Measurements from ENCODE around the gene PPIB. TPM values are rescaled to one million over a fixed set of nuclear protein-coding genes. Genes with fewer than 3 reads are reported as not detected.

The PPIB gene
- total and polyA plus RNA-seq, 4 experiments from 2014 or later = 247 to 730 (median 443) TPM

DNA sequence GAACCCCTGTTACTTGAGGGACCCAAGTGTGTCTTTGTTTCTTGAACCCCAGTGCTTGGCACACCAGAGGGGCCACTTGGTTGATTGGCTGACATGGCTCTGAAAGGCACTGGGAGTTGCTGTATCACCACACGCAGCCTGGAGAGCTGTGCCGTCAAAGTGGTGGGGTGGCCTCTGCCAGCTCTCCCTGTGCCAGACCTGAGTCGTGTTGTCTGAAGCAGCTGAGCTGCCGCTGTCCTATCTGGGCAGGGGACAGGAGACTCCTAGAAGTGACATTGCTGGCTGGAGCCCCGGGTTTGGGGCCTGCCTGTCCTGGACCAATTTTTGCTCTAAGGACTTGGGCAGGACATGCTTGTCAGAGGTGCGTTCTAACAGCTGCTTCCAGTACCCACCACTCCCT is 16.8 kb downstream of the PPIB start:
- POLR2A ChIA-PET (ENCODE audit: partially characterized antibody) = interaction anchor here (1.3 to 1.6 kb wide), 2 partner anchors 12 to 16 kb away, joined by 5 to 6 read pairs; partner anchors contain the start of gene PPIB
- Mint-ChIP-seq H3K27me3 (peaks cover 1 to 2% of the 10 kb centered on the region in 2 donors), H3K36me3 (peaks cover 19 to 35% of the 10 kb centered on the region in 2 donors), H3K4me1 (peaks cover 10 to 15% (median 11%) of the 10 kb centered on the region in 4 donors), H3K4me3 (no peak overlapping the region), H3K9me3 (no peaks in the 10 kb centered on the region), H3K27ac (no peak overlapping the region)
- intact Hi-C loops (cut with micrococcal nuclease) = no loop called here
- CTCF ChIA-PET (ENCODE audit: partially characterized antibody) = interaction anchor here (3.6 kb wide), 1 partner anchor 8 kb away, joined by 28 read pairs; no protein-coding TSS in a partner anchor
- Histone ChIP-seq H3K4me3 (ENCODE audit: low read length in 2 of 2) (no peak overlapping the region), H3K27me3 (ENCODE audit: insufficient read depth, low read length) (no peaks in the 10 kb centered on the region), H3K4me1 (ENCODE audit: insufficient read depth, low read length) (peaks cover 9% of the 10 kb centered on the region), H3K9me3 (ENCODE audit: control insufficient read depth in 1 of 2, low read length in 2 of 2) (no peaks in the 10 kb centered on the region), H3K36me3 (ENCODE audit: insufficient read depth, low read length) (peaks cover 10% of the 10 kb centered on the region), H3K27ac (ENCODE audit: low read depth, low read length) (no peak overlapping the region)
- no peak for DNase-seq

DNA sequence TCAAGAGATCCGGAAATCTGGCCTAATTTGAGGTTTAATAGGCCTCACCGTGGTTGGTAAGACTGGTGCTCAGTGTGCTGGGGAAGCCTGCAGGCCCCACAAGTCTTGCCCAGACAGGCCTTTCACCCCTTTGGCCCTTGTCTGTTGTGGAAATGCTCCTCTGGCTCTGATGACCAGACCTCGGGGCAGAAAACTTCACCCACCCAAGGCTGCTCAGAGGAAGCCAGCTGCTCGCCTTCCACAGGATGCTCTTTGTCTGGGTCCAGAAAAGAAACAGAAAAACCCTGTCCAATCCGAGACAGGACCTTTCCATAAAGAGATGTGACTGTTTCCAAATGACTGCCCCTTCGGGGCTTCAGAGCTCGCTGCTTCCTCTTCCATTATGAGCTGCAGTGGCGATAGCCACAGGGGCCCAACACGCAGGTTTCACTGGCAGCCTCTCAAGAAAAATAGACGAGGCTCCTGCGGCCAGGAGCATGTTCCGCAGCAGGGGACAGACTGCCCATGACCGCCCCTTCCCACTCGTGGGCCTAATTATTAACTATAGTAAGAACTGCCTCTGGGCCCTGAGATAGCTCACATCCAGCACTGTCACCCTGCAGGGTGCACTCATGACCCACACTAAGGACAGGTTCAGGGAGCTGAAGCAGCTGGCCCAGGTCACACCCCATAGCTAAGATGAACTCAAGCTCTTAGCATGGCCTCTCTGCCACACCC is 18.1 kb downstream of the PPIB start:
- Mint-ChIP-seq H3K4me3 (no peak overlapping the region), H3K9me3 (no peaks in the 10 kb centered on the region), H3K36me3 (peaks cover 24 to 42% of the 10 kb centered on the region in 2 donors), H3K4me1 (peaks cover 5 to 7% (median 6%) of the 10 kb centered on the region in 4 donors), H3K27me3 (no peaks in the 10 kb centered on the region), H3K27ac (peak overlapping the region in 2 of 7 donors; percentile 48 to 68)
- H3K27ac ChIP-seq (ENCODE audit: low read depth, low read length) = no peak overlapping the region
- POLR2A ChIA-PET (ENCODE audit: partially characterized antibody) = interaction anchor here (1.3 to 1.6 kb wide), 2 partner anchors 11 to 18 kb away, joined by 5 to 6 read pairs; partner anchors contain the start of gene PPIB
- no peak for DNase-seq
- intact Hi-C loops (cut with micrococcal nuclease) = no loop called here
- H3K27me3 ChIP-seq (ENCODE audit: insufficient read depth, low read length) = no peaks in the 10 kb centered on the region
- CTCF ChIA-PET (ENCODE audit: partially characterized antibody) = interaction anchor here (1.7 to 3.6 kb wide), 2 partner anchors 9 to 19 kb away, joined by 4 to 28 read pairs; no protein-coding TSS in a partner anchor
- no peak overlapping the region for H3K4me3 ChIP-seq (ENCODE audit: low read length in 2 of 2)
- peaks cover 11% of the 10 kb centered on the region for H3K36me3 ChIP-seq (ENCODE audit: insufficient read depth, low read length)
- peaks cover 4% of the 10 kb centered on the region for H3K4me1 ChIP-seq (ENCODE audit: insufficient read depth, low read length)
- no peaks in the 10 kb centered on the region for H3K9me3 ChIP-seq (ENCODE audit: control insufficient read depth in 1 of 2, low read length in 2 of 2)

DNA sequence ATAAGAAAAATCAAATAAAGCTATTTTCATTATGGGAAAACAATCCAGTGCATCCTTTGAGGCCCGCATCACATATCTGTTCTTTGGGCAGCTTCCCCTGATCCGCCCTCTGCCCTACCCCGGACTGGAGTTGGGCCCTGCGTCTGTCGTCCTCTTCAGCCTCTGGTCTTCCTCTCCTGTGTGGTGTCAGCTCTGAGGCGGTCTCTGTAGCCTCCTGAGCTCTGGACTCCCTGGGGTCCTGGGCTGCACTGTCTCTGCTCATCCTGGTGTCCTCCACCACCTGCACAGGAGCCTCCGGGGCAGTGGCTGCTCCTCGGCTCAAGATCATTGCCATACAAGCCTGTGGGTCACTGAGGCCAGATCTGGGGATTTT is 18.6 kb downstream of the PPIB start:
- H3K4me3 Mint-ChIP-seq = no peak overlapping the region
- H3K4me1 Mint-ChIP-seq = peaks cover under 1 to 4% (median 1%) of the 10 kb centered on the region in 4 donors
- H3K27me3 Mint-ChIP-seq = no peaks in the 10 kb centered on the region
- no peak overlapping the region for H3K4me3 ChIP-seq (ENCODE audit: low read length in 2 of 2)
- H3K27ac Mint-ChIP-seq = peak overlapping the region in 2 of 7 donors; percentile 48 to 68
- no peak for DNase-seq
- ChIA-PET POLR2A (ENCODE audit: partially characterized antibody) (interaction anchor here (0.8 kb wide), 1 partner anchor 9 kb away, joined by 3 read pairs; no protein-coding TSS in a partner anchor), CTCF (ENCODE audit: partially characterized antibody) (interaction anchor here (1.7 to 3.6 kb wide), 2 partner anchors 10 to 19 kb away, joined by 4 to 28 read pairs; no protein-coding TSS in a partner anchor)
- H3K36me3 ChIP-seq (ENCODE audit: insufficient read depth, low read length) = peaks cover 11% of the 10 kb centered on the region
- no peaks in the 10 kb centered on the region for H3K9me3 ChIP-seq (ENCODE audit: control insufficient read depth in 1 of 2, low read length in 2 of 2)
- intact Hi-C loops (cut with micrococcal nuclease) = no loop called here
- H3K36me3 Mint-ChIP-seq = peaks cover 24 to 42% of the 10 kb centered on the region in 2 donors
- no peaks in the 10 kb centered on the region for H3K27me3 ChIP-seq (ENCODE audit: insufficient read depth, low read length)
- no peak overlapping the region for H3K27ac ChIP-seq (ENCODE audit: low read depth, low read length)
- no peaks in the 10 kb centered on the region for H3K9me3 Mint-ChIP-seq
- no peaks in the 10 kb centered on the region for H3K4me1 ChIP-seq (ENCODE audit: insufficient read depth, low read length)

DNA sequence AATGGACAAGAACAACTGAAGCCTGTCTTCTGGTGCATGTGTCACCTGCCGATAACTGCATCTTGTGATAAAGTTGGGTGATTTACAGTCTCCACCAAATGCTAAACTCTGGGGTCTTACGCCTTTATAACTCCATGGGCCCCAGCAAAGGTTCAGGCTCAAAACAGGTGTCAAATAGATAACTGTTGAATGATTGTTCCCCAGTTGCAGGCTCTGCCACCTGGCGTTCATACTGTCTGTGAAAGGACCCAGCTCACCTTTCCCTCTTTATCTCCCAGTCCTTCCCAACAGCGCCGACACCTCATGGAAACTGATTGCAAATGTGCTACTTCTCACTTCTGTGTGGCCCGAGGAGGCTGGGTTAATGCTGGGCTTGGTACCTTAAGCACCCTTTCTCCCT is 19.5 kb downstream of the PPIB start:
- H3K9me3 ChIP-seq (ENCODE audit: control insufficient read depth in 1 of 2, low read length in 2 of 2) = no peaks in the 10 kb centered on the region
- Mint-ChIP-seq H3K4me1 (no peaks in the 10 kb centered on the region), H3K27me3 (no peaks in the 10 kb centered on the region), H3K4me3 (no peak overlapping the region), H3K36me3 (peaks cover 26 to 49% of the 10 kb centered on the region in 2 donors), H3K9me3 (no peaks in the 10 kb centered on the region), H3K27ac (peak overlapping the region in 1 of 7 donors; percentile 48)
- H3K27ac ChIP-seq (ENCODE audit: low read depth, low read length) = no peak overlapping the region
- CTCF ChIA-PET (ENCODE audit: partially characterized antibody) = interaction anchor here (3.6 kb wide), 1 partner anchor 11 kb away, joined by 28 read pairs; no protein-coding TSS in a partner anchor
- intact Hi-C loops (cut with micrococcal nuclease) = no loop called here
- H3K36me3 ChIP-seq (ENCODE audit: insufficient read depth, low read length) = peaks cover 18% of the 10 kb centered on the region
- no peak overlapping the region for H3K4me3 ChIP-seq (ENCODE audit: low read length in 2 of 2)
- H3K27me3 ChIP-seq (ENCODE audit: insufficient read depth, low read length) = no peaks in the 10 kb centered on the region
- no peak for DNase-seq
- POLR2A ChIA-PET (ENCODE audit: partially characterized antibody) = no interaction called here
- H3K4me1 ChIP-seq (ENCODE audit: insufficient read depth, low read length) = no peaks in the 10 kb centered on the region

DNA sequence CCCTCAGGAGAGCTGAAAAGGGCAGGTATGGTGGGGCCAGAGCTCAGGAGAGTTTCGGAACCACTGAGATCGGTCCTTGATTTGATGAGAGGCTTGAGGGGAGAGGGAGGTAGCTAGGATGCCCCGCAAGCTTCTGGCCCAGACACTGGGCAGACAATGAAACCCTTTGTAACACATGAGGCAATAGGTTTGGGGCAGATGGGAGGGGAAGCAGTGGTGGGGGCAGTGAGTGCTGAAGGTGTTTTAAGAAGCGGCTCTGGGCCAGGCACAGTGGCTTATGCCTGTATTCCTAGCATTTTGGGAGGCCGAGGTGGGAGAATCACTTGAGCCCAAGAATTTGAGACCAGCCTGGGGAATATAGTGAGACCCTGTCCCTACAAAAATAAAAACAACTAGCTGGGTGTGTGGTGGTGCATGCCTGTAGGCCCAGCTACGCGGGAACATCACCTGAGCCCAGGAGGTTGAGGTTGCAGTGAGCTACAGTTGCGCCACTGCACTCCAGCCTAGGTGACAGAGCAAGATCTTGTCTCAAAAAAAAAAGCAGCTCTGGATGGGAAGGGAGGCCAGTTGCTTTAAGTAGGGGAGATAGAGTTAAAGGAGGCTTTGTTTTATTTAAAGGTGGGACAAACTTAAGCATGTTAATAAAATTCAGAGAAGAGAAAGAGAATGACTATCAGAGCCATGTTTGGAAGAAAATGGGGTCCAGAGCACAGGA is 20.9 kb downstream of the PPIB start:
- H3K27me3 Mint-ChIP-seq = no peaks in the 10 kb centered on the region
- peaks cover 29% of the 10 kb centered on the region for H3K36me3 ChIP-seq (ENCODE audit: insufficient read depth, low read length)
- H3K27ac ChIP-seq (ENCODE audit: low read depth, low read length) = no peak overlapping the region
- no peak for DNase-seq
- no peak overlapping the region for H3K4me3 Mint-ChIP-seq
- H3K4me3 ChIP-seq (ENCODE audit: low read length in 2 of 2) = no peak overlapping the region
- POLR2A ChIA-PET (ENCODE audit: partially characterized antibody) = interaction anchor here (0.7 kb wide), 1 partner anchor 11 kb away, joined by 3 read pairs; no protein-coding TSS in a partner anchor
- H3K36me3 Mint-ChIP-seq = peaks cover 36 to 61% of the 10 kb centered on the region in 2 donors
- no peaks in the 10 kb centered on the region for H3K9me3 ChIP-seq (ENCODE audit: control insufficient read depth in 1 of 2, low read length in 2 of 2)
- H3K27me3 ChIP-seq (ENCODE audit: insufficient read depth, low read length) = no peaks in the 10 kb centered on the region
- intact Hi-C loops (cut with micrococcal nuclease) = no loop called here
- no peaks in the 10 kb centered on the region for H3K9me3 Mint-ChIP-seq
- H3K27ac Mint-ChIP-seq = peak overlapping the region in 3 of 7 donors; percentile 46 to 67 (median 55)
- no peaks in the 10 kb centered on the region for H3K4me1 Mint-ChIP-seq
- no peaks in the 10 kb centered on the region for H3K4me1 ChIP-seq (ENCODE audit: insufficient read depth, low read length)
- CTCF ChIA-PET (ENCODE audit: partially characterized antibody) = interaction anchor here (1.7 kb wide), 1 partner anchor 12 kb away, joined by 4 read pairs; no protein-coding TSS in a partner anchor

DNA sequence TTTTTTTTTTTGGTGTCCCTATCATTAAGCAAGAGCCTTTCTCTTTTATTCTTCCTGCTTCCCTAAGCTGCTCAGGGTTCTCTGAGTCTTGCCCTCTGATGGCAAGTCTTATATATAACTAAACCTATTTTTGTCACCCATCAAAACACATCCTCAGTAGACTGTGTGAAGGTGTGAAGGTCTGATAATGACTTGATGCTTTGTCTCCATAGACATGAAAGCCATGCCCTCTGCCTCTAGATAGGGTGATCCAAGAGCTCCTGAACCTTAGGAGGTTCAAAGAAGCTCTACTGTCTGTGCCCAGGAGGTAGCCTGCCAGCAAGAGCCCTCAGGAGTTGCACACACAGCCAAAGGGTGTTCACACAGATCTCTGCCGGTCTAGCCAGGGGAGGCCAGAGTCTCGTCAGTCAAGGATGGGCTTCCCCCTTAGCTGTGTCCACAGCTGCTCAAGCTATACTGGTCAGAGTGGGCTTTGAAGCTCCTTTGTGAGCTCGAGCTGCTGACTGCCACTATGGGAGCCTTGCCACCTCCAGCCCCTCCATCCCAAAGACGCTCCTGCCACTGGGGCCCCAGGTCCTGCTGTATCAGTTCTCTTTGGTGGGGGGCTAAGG is 24.4 kb downstream of the PPIB start:
- H3K9me3 ChIP-seq (ENCODE audit: control insufficient read depth in 1 of 2, low read length in 2 of 2) = no peaks in the 10 kb centered on the region
- Mint-ChIP-seq H3K4me3 (no peak overlapping the region), H3K9me3 (no peaks in the 10 kb centered on the region), H3K4me1 (no peaks in the 10 kb centered on the region), H3K36me3 (peaks cover 61 to 78% of the 10 kb centered on the region in 2 donors), H3K27ac (peak overlapping the region in 3 of 7 donors; percentile 13 to 37 (median 17)), H3K27me3 (no peaks in the 10 kb centered on the region)
- intact Hi-C loops (cut with micrococcal nuclease) = no loop called here
- H3K27me3 ChIP-seq (ENCODE audit: insufficient read depth, low read length) = no peaks in the 10 kb centered on the region
- H3K4me3 ChIP-seq (ENCODE audit: low read length in 2 of 2) = no peak overlapping the region
- no peak overlapping the region for H3K27ac ChIP-seq (ENCODE audit: low read depth, low read length)
- ChIA-PET POLR2A (ENCODE audit: partially characterized antibody) (no interaction called here), CTCF (ENCODE audit: partially characterized antibody) (interaction anchor here (1.7 kb wide), 1 partner anchor 11 kb away, joined by 5 read pairs; no protein-coding TSS in a partner anchor)
- peaks cover 52% of the 10 kb centered on the region for H3K36me3 ChIP-seq (ENCODE audit: insufficient read depth, low read length)
- DNase-seq = no peak
- H3K4me1 ChIP-seq (ENCODE audit: insufficient read depth, low read length) = no peaks in the 10 kb centered on the region

Data from CD4-positive, alpha-beta memory T cell (primary cell).